T-helper 17 cell (primary cell): ENCODE measurements around the gene CNTNAP5. TPM values are rescaled to one million over a fixed set of nuclear protein-coding genes. Genes with fewer than 3 reads are reported as not detected.

Source experiments
- ATAC-seq: fragments of 150-1000 bp; cut with Tn5 transposase; 2 replicates; pipeline ENCODE4 v1.10.0; 2021; ENCODE audit warnings: mild to moderate bottlenecking, moderate library complexity
- DNase-seq, 3 donors: peaks; one replicate each; pipeline versions ENCODE4 v3.0.0 to v3.0.0-alpha.2; 2020 to 2021
- H3K9me3 ChIP-seq: one replicate; pipeline ENCODE4 v1.7.0; 2013; ENCODE audit warnings: low read length, mild to moderate bottlenecking; ENCODE audit not compliant: control insufficient read depth, poor library complexity, severe bottlenecking
- H3K27ac Mint-ChIP-seq: one replicate; pipeline ENCODE4 v1.8.0; 2022; ENCODE audit warnings: mild to moderate bottlenecking, moderate library complexity, mixed read lengths
- H3K27me3 Mint-ChIP-seq: one replicate; pipeline ENCODE4 v1.8.0; 2022; ENCODE audit warnings: mixed read lengths
- H3K36me3 Mint-ChIP-seq: one replicate; pipeline ENCODE4 v1.8.0; 2022; ENCODE audit warnings: low read depth, mixed read lengths
- H3K4me1 Mint-ChIP-seq: one replicate; pipeline ENCODE4 v1.8.0; 2022; ENCODE audit warnings: mild to moderate bottlenecking, mixed read lengths
- H3K4me3 Mint-ChIP-seq: one replicate; pipeline ENCODE4 v1.8.0; 2022; ENCODE audit warnings: mild to moderate bottlenecking, moderate library complexity, mixed read lengths
- total RNA-seq, 4 donors: library from RNA in 2 of 4; stranded (reverse) in 2 of 4; gene quantifications; one replicate each; pipeline ENCODE4 v1.2.3 and lab custom pipeline; 2022 to 2026

CNTNAP5 gene
- total RNA-seq, 2 donors from 2014 or later = not detected

GRCh38 chr2:124514236-124514635 lies 489.1 kb downstream of the CNTNAP5 start:
- no peaks in the 10 kb centered on the region for H3K36me3 Mint-ChIP-seq
- no peak for DNase-seq
- no peak overlapping the region for H3K27ac Mint-ChIP-seq
- H3K4me1 Mint-ChIP-seq = no peaks in the 10 kb centered on the region
- H3K27me3 Mint-ChIP-seq = no peaks in the 10 kb centered on the region
- ATAC-seq = no peak
- H3K9me3 ChIP-seq = no peaks in the 10 kb centered on the region
- no peak overlapping the region for H3K4me3 Mint-ChIP-seq

- no peak overlapping the region for H3K27ac Mint-ChIP-seq
- ATAC-seq = no peak
- no peak overlapping the region for H3K4me3 Mint-ChIP-seq
- H3K9me3 ChIP-seq = no peaks in the 10 kb centered on the region
- H3K4me1 Mint-ChIP-seq = no peaks in the 10 kb centered on the region
- no peak for DNase-seq
- no peaks in the 10 kb centered on the region for H3K27me3 Mint-ChIP-seq
- H3K36me3 Mint-ChIP-seq = no peaks in the 10 kb centered on the region
Observed at GRCh38 chr2:124520953-124521352, 495.9 kb downstream of the CNTNAP5 start.

- no peak overlapping the region for H3K27ac Mint-ChIP-seq
- H3K4me3 Mint-ChIP-seq = no peak overlapping the region
- no peaks in the 10 kb centered on the region for H3K27me3 Mint-ChIP-seq
- no peaks in the 10 kb centered on the region for H3K4me1 Mint-ChIP-seq
- DNase-seq (no peak), ATAC-seq (no peak)
- H3K9me3 ChIP-seq = no peaks in the 10 kb centered on the region
- H3K36me3 Mint-ChIP-seq = no peaks in the 10 kb centered on the region
Observed at GRCh38 chr2:124523096-124523495, 498.0 kb downstream of the CNTNAP5 start.

- no peaks in the 10 kb centered on the region for H3K9me3 ChIP-seq
- Mint-ChIP-seq H3K4me3 (no peak overlapping the region), H3K27me3 (no peaks in the 10 kb centered on the region), H3K36me3 (no peaks in the 10 kb centered on the region), H3K27ac (no peak overlapping the region), H3K4me1 (no peaks in the 10 kb centered on the region)
- DNase-seq (no peak), ATAC-seq (no peak)
Observed at GRCh38 chr2:124524155-124524915, 499.2 kb downstream of the CNTNAP5 start.

- no peaks in the 10 kb centered on the region for H3K4me1 Mint-ChIP-seq
- DNase-seq = no peak
- ATAC-seq = no peak
- H3K4me3 Mint-ChIP-seq = no peak overlapping the region
- H3K27me3 Mint-ChIP-seq = no peaks in the 10 kb centered on the region
- H3K27ac Mint-ChIP-seq = no peak overlapping the region
- no peaks in the 10 kb centered on the region for H3K36me3 Mint-ChIP-seq
- H3K9me3 ChIP-seq = no peaks in the 10 kb centered on the region
Observed at GRCh38 chr2:124526221-124526620, 501.1 kb downstream of the CNTNAP5 start.

GRCh38 chr2:124530203-124530602 lies 505.1 kb downstream of the CNTNAP5 start:
- Mint-ChIP-seq H3K4me3 (no peak overlapping the region), H3K27me3 (no peaks in the 10 kb centered on the region), H3K27ac (no peak overlapping the region), H3K36me3 (no peaks in the 10 kb centered on the region), H3K4me1 (no peaks in the 10 kb centered on the region)
- no peaks in the 10 kb centered on the region for H3K9me3 ChIP-seq
- ATAC-seq = no peak
- DNase-seq = no peak

GRCh38 chr2:124533226-124533954 lies 508.3 kb downstream of the CNTNAP5 start:
- H3K4me3 Mint-ChIP-seq = no peak overlapping the region
- H3K4me1 Mint-ChIP-seq = no peaks in the 10 kb centered on the region
- DNase-seq = no peak
- H3K36me3 Mint-ChIP-seq = no peaks in the 10 kb centered on the region
- H3K9me3 ChIP-seq = no peaks in the 10 kb centered on the region
- no peak overlapping the region for H3K27ac Mint-ChIP-seq
- H3K27me3 Mint-ChIP-seq = no peaks in the 10 kb centered on the region
- no peak for ATAC-seq

GRCh38 chr2:124534028-124534427 lies 508.9 kb downstream of the CNTNAP5 start:
- Mint-ChIP-seq H3K36me3 (no peaks in the 10 kb centered on the region), H3K4me1 (no peaks in the 10 kb centered on the region), H3K4me3 (no peak overlapping the region), H3K27me3 (no peaks in the 10 kb centered on the region), H3K27ac (no peak overlapping the region)
- H3K9me3 ChIP-seq = no peaks in the 10 kb centered on the region
- DNase-seq (no peak), ATAC-seq (no peak)

GRCh38 chr2:124535816-124536215 lies 510.7 kb downstream of the CNTNAP5 start:
- ATAC-seq = no peak
- no peak overlapping the region for H3K4me3 Mint-ChIP-seq
- no peak overlapping the region for H3K27ac Mint-ChIP-seq
- no peaks in the 10 kb centered on the region for H3K27me3 Mint-ChIP-seq
- no peaks in the 10 kb centered on the region for H3K36me3 Mint-ChIP-seq
- H3K9me3 ChIP-seq = no peaks in the 10 kb centered on the region
- DNase-seq = no peak
- no peaks in the 10 kb centered on the region for H3K4me1 Mint-ChIP-seq

- Mint-ChIP-seq H3K4me1 (no peaks in the 10 kb centered on the region), H3K4me3 (no peak overlapping the region), H3K27ac (no peak overlapping the region), H3K27me3 (no peaks in the 10 kb centered on the region), H3K36me3 (no peaks in the 10 kb centered on the region)
- DNase-seq = no peak
- no peak for ATAC-seq
- no peaks in the 10 kb centered on the region for H3K9me3 ChIP-seq
Observed at GRCh38 chr2:124536591-124536990, 511.5 kb downstream of the CNTNAP5 start.

- DNase-seq (no peak), ATAC-seq (no peak)
- Mint-ChIP-seq H3K36me3 (no peaks in the 10 kb centered on the region), H3K27me3 (no peaks in the 10 kb centered on the region), H3K4me1 (no peaks in the 10 kb centered on the region), H3K27ac (no peak overlapping the region), H3K4me3 (no peak overlapping the region)
- no peaks in the 10 kb centered on the region for H3K9me3 ChIP-seq
Observed at GRCh38 chr2:124538549-124538948, 513.5 kb downstream of the CNTNAP5 start.

- no peaks in the 10 kb centered on the region for H3K4me1 Mint-ChIP-seq
- DNase-seq = no peak
- ATAC-seq = no peak
- no peak overlapping the region for H3K4me3 Mint-ChIP-seq
- H3K27ac Mint-ChIP-seq = no peak overlapping the region
- H3K36me3 Mint-ChIP-seq = no peaks in the 10 kb centered on the region
- H3K9me3 ChIP-seq = no peaks in the 10 kb centered on the region
- H3K27me3 Mint-ChIP-seq = no peaks in the 10 kb centered on the region
Observed at GRCh38 chr2:124540805-124541204, 515.7 kb downstream of the CNTNAP5 start.

GRCh38 chr2:124542932-124543640 lies 518.0 kb downstream of the CNTNAP5 start:
- Mint-ChIP-seq H3K4me1 (no peaks in the 10 kb centered on the region), H3K4me3 (no peak overlapping the region), H3K27me3 (no peaks in the 10 kb centered on the region), H3K36me3 (no peaks in the 10 kb centered on the region), H3K27ac (no peak overlapping the region)
- H3K9me3 ChIP-seq = no peaks in the 10 kb centered on the region
- no peak for ATAC-seq
- no peak for DNase-seq
